ENCODE data around the gene EHBP1L1.
A peak's percentile ranks its signal among the peaks of the same experiment; 100 is the strongest.

Gene EHBP1L1

GRCh38 chr11:65580031-65580692 is 4.3 kb downstream of the EHBP1L1 start:
- no peak for DNase-seq

- no peak for DNase-seq
These were observed 4.9 kb downstream of the EHBP1L1 start for GRCh38 chr11:65580756-65581155.

GRCh38 chr11:65581928-65582327 is 6.1 kb downstream of the EHBP1L1 start:
- DNase-seq = no peak

GRCh38 chr11:65583589-65583988 is 7.7 kb downstream of the EHBP1L1 start:
- DNase-seq = no peak

- no peak for DNase-seq
These were observed 8.3 kb downstream of the EHBP1L1 start for GRCh38 chr11:65584106-65584505.

- DNase-seq = no peak
These were observed 8.9 kb downstream of the EHBP1L1 start for GRCh38 chr11:65584723-65585171.

GRCh38 chr11:65585396-65586246 is 9.8 kb downstream of the EHBP1L1 start:
- DNase-seq = no peak

GRCh38 chr11:65586247-65586630 is 10.4 kb downstream of the EHBP1L1 start:
- no peak for DNase-seq

- no peak for DNase-seq
These were observed 10.8 kb downstream of the EHBP1L1 start for GRCh38 chr11:65586676-65587075.

GRCh38 chr11:65588199-65589054 is 12.6 kb downstream of the EHBP1L1 start:
- DNase-seq = peak; percentile 68

GRCh38 chr11:65589444-65590239 is 13.8 kb downstream of the EHBP1L1 start:
- no peak for DNase-seq

GRCh38 chr11:65590240-65590738 is 14.4 kb downstream of the EHBP1L1 start:
- DNase-seq = no peak

- DNase-seq = no peak
These were observed 16.3 kb downstream of the EHBP1L1 start for GRCh38 chr11:65591939-65592857.

GRCh38 chr11:65592858-65593517 is 17.1 kb downstream of the EHBP1L1 start:
- no peak for DNase-seq

GRCh38 chr11:65593518-65594414 is 17.9 kb downstream of the EHBP1L1 start:
- DNase-seq = no peak

GRCh38 chr11:65595131-65595530 is 19.3 kb downstream of the EHBP1L1 start:
- DNase-seq = no peak

- DNase-seq = no peak
These were observed 19.9 kb downstream of the EHBP1L1 start, which contains the start of gene KCNK7 for GRCh38 chr11:65595543-65596281. KCNK7 (minus strand) TSS chr11:65595800; CDS start chr11:65595772, 28 bp downstream.

- DNase-seq = no peak
These were observed 20.7 kb downstream of the EHBP1L1 start for GRCh38 chr11:65596520-65596919.
